ENCODE data around the gene XAGE3.

XAGE3 gene

DNA sequence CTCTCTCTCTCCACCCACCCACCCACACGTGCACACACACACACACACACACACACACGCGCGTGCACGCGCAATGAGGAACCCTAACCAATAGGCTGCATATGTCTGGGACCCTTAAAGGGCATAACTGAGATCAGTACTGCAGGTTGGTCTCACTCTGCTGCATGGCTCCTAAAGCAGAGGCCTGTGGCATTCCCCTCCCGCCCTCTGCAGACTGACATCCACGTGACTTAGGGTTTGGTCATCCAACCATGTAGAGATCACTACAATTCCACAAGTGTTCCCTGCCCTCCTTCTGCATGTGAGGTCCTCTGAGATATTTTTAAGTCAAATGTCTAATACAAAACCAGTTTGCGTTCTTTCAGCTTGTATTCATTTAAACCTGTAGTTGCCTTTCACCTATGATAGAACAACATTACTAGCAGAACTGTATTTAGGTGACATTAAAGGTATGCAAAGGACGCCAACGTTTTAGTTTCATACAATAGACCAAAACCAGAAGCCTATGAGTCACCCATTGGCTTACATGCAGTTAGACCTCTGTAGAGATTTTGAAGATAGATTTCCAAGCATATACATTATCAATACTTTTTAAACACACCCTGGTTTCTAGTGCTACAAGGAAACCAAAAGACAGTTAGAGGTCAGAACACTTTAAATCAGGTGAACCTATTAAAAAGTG, 46.7 kb downstream of the XAGE3 start:
- TF ChIP-seq, protein P1, sequence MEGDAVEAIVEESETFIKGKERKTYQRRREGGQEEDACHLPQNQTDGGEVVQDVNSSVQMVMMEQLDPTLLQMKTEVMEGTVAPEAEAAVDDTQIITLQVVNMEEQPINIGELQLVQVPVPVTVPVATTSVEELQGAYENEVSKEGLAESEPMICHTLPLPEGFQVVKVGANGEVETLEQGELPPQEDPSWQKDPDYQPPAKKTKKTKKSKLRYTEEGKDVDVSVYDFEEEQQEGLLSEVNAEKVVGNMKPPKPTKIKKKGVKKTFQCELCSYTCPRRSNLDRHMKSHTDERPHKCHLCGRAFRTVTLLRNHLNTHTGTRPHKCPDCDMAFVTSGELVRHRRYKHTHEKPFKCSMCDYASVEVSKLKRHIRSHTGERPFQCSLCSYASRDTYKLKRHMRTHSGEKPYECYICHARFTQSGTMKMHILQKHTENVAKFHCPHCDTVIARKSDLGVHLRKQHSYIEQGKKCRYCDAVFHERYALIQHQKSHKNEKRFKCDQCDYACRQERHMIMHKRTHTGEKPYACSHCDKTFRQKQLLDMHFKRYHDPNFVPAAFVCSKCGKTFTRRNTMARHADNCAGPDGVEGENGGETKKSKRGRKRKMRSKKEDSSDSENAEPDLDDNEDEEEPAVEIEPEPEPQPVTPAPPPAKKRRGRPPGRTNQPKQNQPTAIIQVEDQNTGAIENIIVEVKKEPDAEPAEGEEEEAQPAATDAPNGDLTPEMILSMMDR (IDR thresholded peaks at IDR 0.05; ENCODE audit: extremely low read depth, missing control alignments) = no peak
- no peak for DNase-seq (ENCODE audit: low spot score)

DNA sequence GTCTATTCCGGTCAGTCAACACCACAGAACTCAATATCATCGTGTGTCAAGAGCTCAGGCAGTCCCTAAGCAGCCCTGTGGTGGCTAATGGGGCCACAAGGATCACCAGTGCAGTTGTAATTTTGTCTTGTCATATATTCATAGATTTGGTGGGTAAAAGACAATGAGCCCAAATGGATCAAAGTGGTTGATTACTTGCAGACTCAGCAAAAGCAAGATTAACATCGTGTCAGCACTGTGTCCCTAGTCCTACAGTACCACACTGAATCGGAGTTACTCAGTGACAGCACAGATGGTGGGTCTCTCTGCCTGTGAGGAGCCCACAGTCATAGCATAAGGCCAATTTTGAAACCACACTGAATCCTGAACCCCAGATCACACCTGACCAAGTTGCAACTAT, 48.1 kb downstream of the XAGE3 start:
- DNase-seq (ENCODE audit: low spot score) = no peak
- TF ChIP-seq, protein P1 (IDR thresholded peaks at IDR 0.05; ENCODE audit: extremely low read depth, missing control alignments) = no peak
